ENCODE results near the gene CEMIP. TPM values are rescaled to one million over a fixed set of nuclear protein-coding genes. Genes with fewer than 3 reads are reported as not detected.

CEMIP gene
- total and polyA plus RNA-seq, 10 of the 15 experiments (the other 5 are each of a cell fraction or from before 2014, with no cell fraction given), result 0.01 to 0.44 (median 0.16) TPM; not detected in 6

GRCh38 chr15:80991421-80991820 is 212.3 kb downstream of the CEMIP start:
- no peaks in the 10 kb centered on the region for H3K27me3 ChIP-seq (replicated peaks in 1 of 2; ENCODE audit: control insufficient read depth in 2 of 2, insufficient read depth in 2 of 2, low read length in 1 of 2)
- TF ChIP-seq RAD51 (IDR thresholded peaks at IDR 0.05) (0 out of 2 replicates have a peak, but pooled peaks have one; percentile 23), NR2C1 (IDR thresholded peaks at IDR 0.05) (no peak), EED (IDR thresholded peaks at IDR 0.05; ENCODE audit: low read depth) (no peak), FOXM1 (IDR thresholded peaks at IDR 0.05; ENCODE audit: low read depth, low read length) (no peak), CTCF (IDR thresholded peaks at IDR 0.05 in 2 of 3, conservative IDR thresholded peaks at IDR 0.05 in 1 of 3; ENCODE audit: control insufficient read depth in 2 of 3, extremely low read depth in 1 of 3, insufficient read depth in 1 of 3, low read depth in 3 of 3, low read length in 3 of 3) (peak in 2 of 3 experiments; percentile 5 to 23; a peak in 1 of 6 replicates), LARP7 (IDR thresholded peaks at IDR 0.05) (no peak)
- in situ Hi-C loops (cut with MboI) (loop anchor here (5.0 to 10.0 kb wide), 2 partner anchors 116 to 303 kb away; no protein-coding TSS in a partner anchor), intact Hi-C loops (cut with micrococcal nuclease; ENCODE audit: unreplicated experiment) (no loop called here)
- RAD21 ChIA-PET (ENCODE audit: unreplicated experiment), result interaction anchor here (0.8 to 1.7 kb wide), 4 partner anchors 9 to 275 kb away, joined by 3 to 7 read pairs (median 4); partner anchors contain the start of gene TLNRD1
- H4K20me1 ChIP-seq (ENCODE audit: control insufficient read depth, insufficient read depth), result no peaks in the 10 kb centered on the region
- 77% methylated on average over 5 of the region's 5 CpGs for WGBS (ENCODE audit: insufficient coverage, insufficient replicate concordance, low lambda C conversion rate, missing lambda C conversion rate)
- ATAC-seq (0 out of 3 replicates have a peak, but pooled peaks have one; percentile 9), DNase-seq (ENCODE audit: low read depth, low spot score) (no peak), FAIRE-seq (no peak)
- POLR2A ChIA-PET, result interaction anchor here (0.6 to 1.9 kb wide), 3 partner anchors 10 to 17 kb away, joined by 6 to 12 read pairs (median 6); partner anchors contain the start of gene TLNRD1
- SMC1A ChIA-PET (ENCODE audit: uncharacterized antibody, unreplicated experiment), result interaction anchor here (1.5 to 2.2 kb wide), 4 partner anchors 8 to 275 kb away, joined by 4 to 12 read pairs (median 9); partner anchors contain the start of gene TLNRD1
- H2AFZ ChIP-seq (ENCODE audit: control insufficient read depth, low read depth, low read length), result no peak overlapping the region
- CTCF ChIA-PET, result interaction anchor here (1.0 to 2.9 kb wide), 5 partner anchors 14 to 320 kb away, joined by 3 to 29 read pairs (median 7); no protein-coding TSS in a partner anchor
- no TSS peak for BruUV-seq (replicated peaks)
- no peak overlapping the region for H3K4me2 ChIP-seq (ENCODE audit: control insufficient read depth, insufficient read depth)
- no peak overlapping the region for H3K27ac ChIP-seq (ENCODE audit: control insufficient read depth, insufficient read depth)
- H3K36me3 ChIP-seq (ENCODE audit: control insufficient read depth in 2 of 2, insufficient read depth in 2 of 2, low read length in 1 of 2), result peaks cover 0 to 3% of the 10 kb centered on the region in 2 experiments; a peak in 1 of 4 replicates
- H3K9me3 ChIP-seq (replicated peaks; ENCODE audit: control insufficient read depth, insufficient read depth, low read length), result no peaks in the 10 kb centered on the region
- H3K4me3 ChIP-seq, result no peak overlapping the region
- no peaks in the 10 kb centered on the region for H3K4me1 ChIP-seq (ENCODE audit: control insufficient read depth, insufficient read depth, low read length)
- peaks cover 30% of the 10 kb centered on the region for H3K79me2 ChIP-seq (ENCODE audit: control insufficient read depth, insufficient read depth, low read length)
- H3K9ac ChIP-seq (ENCODE audit: control insufficient read depth, insufficient read depth, low read length), result no peak overlapping the region

Data from GM12878 (cell line).